Measurements from ENCODE around the gene PPFIA1. TPM values are rescaled to one million over a fixed set of nuclear protein-coding genes. Genes with fewer than 3 reads are reported as not detected.
A peak's percentile ranks its signal among the peaks of the same experiment; 100 is the strongest.

PPFIA1 gene
- total RNA-seq, 1 donor from 2014 or later: 45.3 TPM

GRCh38 chr11:70271649-70271953 is 1.1 kb downstream of the PPFIA1 start:
- Histone ChIP-seq H3K36me3 (peaks cover 30% of the 10 kb centered on the region), H3K27ac (replicated peaks) (peak overlapping the region; percentile 93), H3K9me3 (replicated peaks) (no peaks in the 10 kb centered on the region), H3K4me3 (peak overlapping the region; percentile 97), H3K27me3 (ENCODE audit: low read depth) (peaks cover 4% of the 10 kb centered on the region), H3K4me1 (peaks cover 52% of the 10 kb centered on the region)
- no peak for DNase-seq
- TF ChIP-seq CTCF (IDR thresholded peaks at IDR 0.05; ENCODE audit: borderline replicate concordance): no peak
- intact Hi-C loops (cut with micrococcal nuclease): no loop called here

- Histone ChIP-seq H3K9me3 (replicated peaks) (no peaks in the 10 kb centered on the region), H3K27me3 (ENCODE audit: low read depth) (no peaks in the 10 kb centered on the region), H3K27ac (replicated peaks) (no peak overlapping the region), H3K4me1 (peaks cover 52% of the 10 kb centered on the region), H3K4me3 (peak overlapping the region; percentile 97), H3K36me3 (peaks cover 30% of the 10 kb centered on the region)
- DNase-seq: no peak
- no peak for TF ChIP-seq CTCF (IDR thresholded peaks at IDR 0.05; ENCODE audit: borderline replicate concordance)
- intact Hi-C loops (cut with micrococcal nuclease): no loop called here
Observed at GRCh38 chr11:70272009-70272408, 1.5 kb downstream of the PPFIA1 start.

GRCh38 chr11:70278994-70279393 is 8.5 kb downstream of the PPFIA1 start:
- no peak for TF ChIP-seq CTCF (IDR thresholded peaks at IDR 0.05; ENCODE audit: borderline replicate concordance)
- intact Hi-C loops (cut with micrococcal nuclease): no loop called here
- Histone ChIP-seq H3K27me3 (ENCODE audit: low read depth) (no peaks in the 10 kb centered on the region), H3K4me3 (no peak overlapping the region), H3K9me3 (replicated peaks) (no peaks in the 10 kb centered on the region), H3K4me1 (peaks cover 34% of the 10 kb centered on the region), H3K27ac (replicated peaks) (no peak overlapping the region), H3K36me3 (peaks cover 44% of the 10 kb centered on the region)
- DNase-seq: no peak

GRCh38 chr11:70281156-70281609 is 10.7 kb downstream of the PPFIA1 start:
- no peak for TF ChIP-seq CTCF (IDR thresholded peaks at IDR 0.05; ENCODE audit: borderline replicate concordance)
- no peaks in the 10 kb centered on the region for H3K27me3 ChIP-seq (ENCODE audit: low read depth)
- H3K27ac ChIP-seq (replicated peaks): peak overlapping the region; percentile 63
- H3K4me3 ChIP-seq: no peak overlapping the region
- H3K9me3 ChIP-seq (replicated peaks): no peaks in the 10 kb centered on the region
- peaks cover 49% of the 10 kb centered on the region for H3K36me3 ChIP-seq
- DNase-seq: peak; percentile 27
- intact Hi-C loops (cut with micrococcal nuclease): no loop called here
- peaks cover 24% of the 10 kb centered on the region for H3K4me1 ChIP-seq

- H3K36me3 ChIP-seq: peaks cover 58% of the 10 kb centered on the region
- DNase-seq: no peak
- H3K4me1 ChIP-seq: peaks cover 24% of the 10 kb centered on the region
- no peaks in the 10 kb centered on the region for H3K27me3 ChIP-seq (ENCODE audit: low read depth)
- H3K27ac ChIP-seq (replicated peaks): peak overlapping the region; percentile 63
- no peak for TF ChIP-seq CTCF (IDR thresholded peaks at IDR 0.05; ENCODE audit: borderline replicate concordance)
- no peak overlapping the region for H3K4me3 ChIP-seq
- H3K9me3 ChIP-seq (replicated peaks): no peaks in the 10 kb centered on the region
- intact Hi-C loops (cut with micrococcal nuclease): no loop called here
Observed at GRCh38 chr11:70282012-70282411, 11.5 kb downstream of the PPFIA1 start.

- no peaks in the 10 kb centered on the region for H3K4me1 ChIP-seq
- no peaks in the 10 kb centered on the region for H3K27me3 ChIP-seq (ENCODE audit: low read depth)
- no peak for DNase-seq
- H3K36me3 ChIP-seq: peaks cover 57% of the 10 kb centered on the region
- intact Hi-C loops (cut with micrococcal nuclease): no loop called here
- TF ChIP-seq CTCF (IDR thresholded peaks at IDR 0.05; ENCODE audit: borderline replicate concordance): no peak
- no peaks in the 10 kb centered on the region for H3K9me3 ChIP-seq (replicated peaks)
- no peak overlapping the region for H3K4me3 ChIP-seq
- no peak overlapping the region for H3K27ac ChIP-seq (replicated peaks)
Observed at GRCh38 chr11:70288721-70289120, 18.2 kb downstream of the PPFIA1 start.
